Activated gamma-delta T cell (primary cell): ENCODE results near the gene RGS3.

ENCODE experiments used
- DNase-seq: peaks from one replicate; lab custom pipeline; 2025; lab: John Stamatoyannopoulos, UW

The RGS3 gene

GRCh38 chr9:113585085-113585442 is 121.5 kb downstream of the RGS3 start:
- no peak for DNase-seq

GRCh38 chr9:113585555-113585954 is 122.0 kb downstream of the RGS3 start:
- no peak for DNase-seq

DNA sequence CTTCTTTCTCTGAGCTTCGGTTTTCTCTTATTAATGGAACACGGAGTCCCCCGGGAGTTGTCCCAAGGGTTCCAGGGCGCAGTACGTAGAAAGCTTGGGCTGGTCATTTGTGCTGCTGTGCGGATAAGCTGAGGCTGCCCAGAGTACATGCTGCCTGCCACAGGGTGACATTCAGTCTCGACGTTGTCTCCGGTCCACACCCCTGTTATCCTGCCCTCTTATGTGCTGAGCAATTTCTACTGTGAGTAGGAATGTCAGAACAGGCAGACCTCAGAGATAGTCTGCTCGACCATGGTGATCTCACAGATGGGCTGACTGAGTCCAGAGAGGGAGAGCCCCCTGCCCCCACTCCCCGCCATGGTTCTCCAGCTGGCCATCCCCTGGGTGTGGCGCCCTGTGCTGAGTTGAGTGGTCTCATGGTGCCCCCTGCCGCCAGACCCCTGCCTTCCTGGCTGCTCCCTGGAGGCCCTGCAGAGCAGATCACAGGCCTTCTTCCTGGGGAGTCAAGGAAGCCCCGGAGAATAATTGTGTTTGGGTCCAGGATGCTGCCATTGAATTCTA is 124.0 kb downstream of the RGS3 start:
- DNase-seq: no peak

DNA sequence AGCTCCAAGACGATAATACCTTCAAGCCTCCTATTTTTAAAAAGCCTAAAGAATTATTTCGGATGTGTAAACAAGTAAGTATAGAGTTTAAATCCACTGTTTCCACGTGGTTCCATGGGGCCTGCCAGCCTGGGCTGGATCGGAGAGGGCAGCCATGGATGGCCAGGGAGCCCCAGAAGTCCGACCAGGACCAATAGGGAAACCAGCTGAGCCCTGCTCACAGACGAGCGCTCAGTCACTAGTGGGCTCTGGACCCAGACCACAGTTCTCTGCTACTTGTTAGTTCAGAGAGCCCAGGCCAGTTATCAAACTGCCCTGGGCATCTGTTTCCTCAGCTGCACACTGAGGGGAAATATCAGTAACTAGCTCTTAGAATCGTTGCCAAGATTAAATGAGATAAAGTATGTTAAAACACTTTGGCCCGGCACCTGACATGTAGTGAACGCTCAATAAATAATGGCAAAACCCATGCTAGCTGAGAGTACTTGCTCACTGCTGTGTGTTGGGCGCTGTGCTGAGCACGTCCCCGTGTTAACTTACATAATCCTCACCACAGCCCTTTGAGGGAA is 124.8 kb downstream of the RGS3 start:
- DNase-seq: no peak

DNA sequence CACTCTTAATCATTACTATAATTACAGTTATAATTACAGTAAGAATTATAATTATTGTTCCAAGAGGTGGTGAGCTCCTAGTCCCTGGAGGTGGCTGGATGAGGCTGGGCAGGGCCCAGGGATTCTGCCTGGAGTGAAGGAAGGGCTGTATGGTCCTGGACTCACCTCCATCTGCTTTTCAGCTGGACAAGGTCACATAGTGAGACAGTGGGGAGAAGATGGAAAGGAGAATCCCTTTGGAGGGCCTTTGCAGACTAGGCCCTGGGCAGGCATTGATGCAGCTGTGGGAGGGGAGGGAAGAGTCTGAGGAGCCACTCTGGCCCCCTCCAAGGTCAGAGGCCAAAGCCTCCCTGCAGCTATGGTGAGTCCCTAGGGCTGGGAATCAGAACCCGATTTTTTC is 125.4 kb downstream of the RGS3 start:
- DNase-seq: no peak

GRCh38 chr9:113589407-113589806 is 125.9 kb downstream of the RGS3 start:
- no peak for DNase-seq

GRCh38 chr9:113589890-113590289 is 126.4 kb downstream of the RGS3 start:
- DNase-seq: no peak

- no peak for DNase-seq
These were observed 126.9 kb downstream of the RGS3 start for GRCh38 chr9:113590389-113590788.

- no peak for DNase-seq
These were observed 127.7 kb downstream of the RGS3 start for GRCh38 chr9:113590991-113591898.

- DNase-seq: no peak
These were observed 128.5 kb downstream of the RGS3 start for GRCh38 chr9:113591899-113592625.

- DNase-seq: no peak
These were observed 129.5 kb downstream of the RGS3 start for GRCh38 chr9:113592876-113593575.

DNA sequence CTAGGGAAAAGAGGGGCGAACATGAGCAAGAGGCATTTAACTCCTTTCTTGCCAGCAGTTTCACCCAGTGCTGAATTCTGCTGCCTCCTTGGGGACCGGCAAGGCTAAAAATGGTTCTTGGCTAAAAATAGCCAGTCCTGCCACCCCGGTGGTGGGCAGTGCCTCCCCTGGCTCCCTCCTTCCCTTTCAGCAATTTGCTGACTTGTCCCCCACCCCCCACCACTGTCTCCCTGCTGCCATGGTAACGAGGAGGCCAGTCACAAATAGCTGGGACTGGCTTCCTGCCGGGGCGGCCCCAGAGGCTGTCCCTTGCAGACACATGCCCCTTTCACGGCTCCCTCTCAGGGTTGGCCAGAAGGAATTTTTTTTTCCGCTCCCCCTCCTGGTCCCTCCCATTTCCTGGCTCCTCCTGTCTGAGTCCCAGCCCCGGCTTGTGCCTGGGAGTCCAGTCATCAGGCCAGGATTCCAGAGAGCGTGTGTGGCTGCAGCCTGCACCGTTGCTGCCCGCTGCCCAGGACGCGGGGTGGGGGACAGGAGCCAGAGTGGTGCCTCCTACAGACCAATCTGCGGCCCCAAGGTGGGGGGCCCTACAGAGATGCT is 130.3 kb downstream of the RGS3 start:
- DNase-seq: no peak

GRCh38 chr9:113594484-113595299 is 131.2 kb downstream of the RGS3 start:
- DNase-seq: no peak

DNA sequence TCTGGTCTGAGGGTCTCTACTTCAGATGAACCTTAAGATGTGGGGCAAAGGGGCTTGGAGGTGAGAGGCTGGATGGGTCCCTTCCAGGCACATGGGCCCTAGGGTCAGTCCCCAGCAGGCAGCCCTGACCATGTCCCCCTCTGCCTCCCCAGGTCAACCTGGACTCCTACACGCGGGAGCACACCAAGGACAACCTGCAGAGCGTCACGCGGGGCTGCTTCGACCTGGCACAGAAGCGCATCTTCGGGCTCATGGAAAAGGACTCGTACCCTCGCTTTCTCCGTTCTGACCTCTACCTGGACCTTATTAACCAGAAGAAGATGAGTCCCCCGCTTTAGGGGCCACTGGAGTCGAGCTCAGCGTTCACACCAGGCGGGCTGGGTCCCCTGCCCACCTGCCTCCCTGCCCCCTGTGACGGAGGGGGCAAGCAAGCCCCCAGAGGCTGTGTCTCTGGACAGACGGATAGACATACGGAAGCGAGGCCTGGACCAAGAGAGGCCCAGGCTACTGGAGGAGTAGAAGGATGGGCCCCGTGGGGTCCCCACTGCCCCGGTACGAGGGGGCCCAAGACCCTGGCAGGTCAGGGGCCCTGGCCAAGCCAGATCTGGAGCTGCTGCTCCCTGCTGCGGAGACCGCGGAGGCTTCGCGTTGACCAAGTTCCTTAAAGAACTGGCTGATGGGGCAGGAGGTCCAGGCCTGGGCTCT is 133.2 kb downstream of the RGS3 start:
- DNase-seq: no peak

DNA sequence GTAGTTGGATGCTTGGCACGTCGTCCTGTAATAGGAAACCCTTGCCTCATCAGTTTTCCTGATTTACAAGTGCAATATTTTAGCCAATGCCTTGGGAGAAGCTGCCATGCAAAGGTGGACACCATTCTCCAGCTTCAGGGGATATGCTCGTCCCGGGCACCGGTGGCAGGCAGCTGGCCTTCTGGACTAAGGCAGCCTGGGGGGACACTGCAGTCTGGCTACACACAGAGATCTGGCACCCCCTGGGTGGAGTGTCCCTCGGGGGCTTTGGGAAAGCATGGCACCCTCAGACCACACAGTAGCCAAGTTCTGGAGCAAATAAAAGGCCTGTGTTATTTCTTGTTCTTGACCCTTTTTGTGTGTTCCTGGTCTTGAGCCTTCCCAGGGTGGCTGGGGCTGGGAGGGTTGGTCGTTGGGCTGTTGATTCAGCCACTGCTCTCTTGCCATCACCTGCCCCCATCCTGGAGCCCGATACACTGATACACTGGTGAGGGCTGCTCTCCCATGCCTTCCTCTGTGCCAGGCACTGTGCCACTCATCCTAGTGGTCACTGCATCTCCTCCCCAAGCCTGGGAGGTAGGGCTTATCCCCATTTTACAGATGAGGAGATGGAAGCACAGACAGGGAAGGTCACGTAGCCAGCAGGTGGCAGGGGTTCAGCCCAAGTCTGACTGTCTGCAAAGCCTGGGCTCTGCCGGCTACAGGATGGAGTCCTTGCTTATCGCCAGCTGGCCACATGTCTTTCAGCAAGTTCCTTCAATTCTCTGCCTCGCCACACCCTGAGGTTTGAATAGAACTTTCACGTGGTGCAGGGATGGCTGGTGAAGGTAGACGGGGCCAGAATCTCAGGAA is 134.1 kb downstream of the RGS3 start:
- DNase-seq: no peak

DNA sequence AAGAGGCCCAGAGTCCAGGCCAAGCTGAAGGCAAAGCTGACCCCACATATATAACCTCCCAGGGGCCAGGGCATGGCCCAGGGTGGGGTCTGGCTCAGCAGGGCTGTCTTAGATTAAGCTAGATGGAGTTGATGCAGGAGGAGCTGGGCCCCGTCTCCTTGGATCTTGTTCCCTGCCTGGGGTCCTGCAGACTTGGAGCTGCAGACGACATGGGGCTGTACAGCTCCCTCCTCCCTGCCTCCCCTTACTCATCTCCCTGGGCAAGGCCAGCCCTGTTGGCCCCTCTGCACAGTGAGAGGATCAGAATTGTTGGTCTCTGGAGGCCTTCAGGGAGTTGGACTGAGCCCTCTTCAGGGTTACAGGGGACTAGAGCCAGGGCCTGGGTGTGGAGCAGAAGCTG is 134.9 kb downstream of the RGS3 start:
- no peak for DNase-seq

GRCh38 chr9:113598883-113599282 is 135.4 kb downstream of the RGS3 start:
- DNase-seq: no peak

DNA sequence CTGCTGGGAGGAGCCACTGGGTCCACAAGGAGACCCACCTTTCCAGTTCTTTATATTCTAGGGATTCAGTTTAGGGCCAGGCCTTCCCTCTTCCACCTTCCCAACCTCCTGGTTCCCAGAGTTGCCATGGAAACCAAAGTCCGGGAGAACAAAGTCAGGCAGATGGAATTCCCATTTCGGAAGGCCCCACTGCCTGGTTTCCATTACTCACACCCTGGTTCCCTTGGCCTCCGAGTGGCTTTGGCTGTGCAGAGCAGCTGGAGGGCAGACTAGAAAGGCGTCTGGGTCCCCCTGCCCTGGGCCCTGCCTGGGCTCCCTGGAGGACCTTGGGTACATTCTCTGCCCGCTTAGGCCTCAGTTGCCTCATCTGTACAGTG is 136.1 kb downstream of the RGS3 start:
- no peak for DNase-seq
